HUES48 (cell line): ENCODE data around the gene LMO4.
A peak's percentile ranks its signal among the peaks of the same experiment; 100 is the strongest.

Source experiments
- H3K27ac ChIP-seq: one replicate; pipeline ENCODE4 v1.7.0; 2013; ENCODE audit warnings: low read depth, low read length, inconsistent platforms
- H3K27me3 ChIP-seq: 2 replicates; pipeline ENCODE4 v1.6.1; 2013; ENCODE audit warnings: mild to moderate bottlenecking, low read length; ENCODE audit not compliant: control insufficient read depth, insufficient read depth
- H3K36me3 ChIP-seq: 2 replicates; pipeline ENCODE4 v1.6.1; 2013; ENCODE audit warnings: low read length; ENCODE audit not compliant: control insufficient read depth, insufficient read depth
- H3K4me1 ChIP-seq: 2 replicates; pipeline ENCODE4 v1.6.1; 2013; ENCODE audit warnings: mild to moderate bottlenecking, low read length; ENCODE audit not compliant: control insufficient read depth, insufficient read depth
- H3K4me3 ChIP-seq: 2 replicates; pipeline ENCODE4 v1.5.1; 2013; ENCODE audit warnings: mild to moderate bottlenecking, low read depth, low read length
- H3K9ac ChIP-seq: 2 replicates; pipeline ENCODE4 v1.6.1; 2013; ENCODE audit warnings: mild to moderate bottlenecking, low read depth, low read length, moderate library complexity
- H3K9me3 ChIP-seq: 2 replicates; pipeline ENCODE4 v1.6.1; 2013; ENCODE audit warnings: low read length; ENCODE audit not compliant: control insufficient read depth, insufficient read depth

LMO4 gene

DNA sequence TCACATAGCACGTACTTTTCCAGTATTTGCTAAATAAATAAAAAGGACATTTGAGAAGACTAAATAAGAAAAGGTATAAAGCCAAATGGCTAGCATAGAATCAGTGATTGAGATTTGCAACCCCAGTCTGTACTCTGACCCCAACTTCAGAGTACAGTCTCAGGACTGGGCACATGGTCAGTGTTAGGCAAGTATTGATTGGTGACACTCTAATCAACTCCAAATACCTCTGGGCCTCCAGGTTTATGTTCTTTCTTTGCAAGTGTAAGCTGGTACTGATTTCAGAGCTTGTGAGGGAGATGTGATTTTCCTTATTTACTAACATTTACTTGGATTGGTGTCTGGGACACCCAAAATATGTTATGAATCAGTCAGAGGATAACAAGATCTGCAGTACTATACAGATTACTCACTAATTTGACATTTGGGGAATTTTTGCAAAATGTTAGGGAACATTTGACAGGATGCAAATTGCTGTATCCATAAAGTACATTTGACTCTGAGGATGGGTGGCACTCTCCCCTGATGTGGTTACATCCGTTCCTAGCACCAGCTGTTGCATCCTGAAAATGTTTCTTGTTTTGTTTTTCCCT, 34.2 kb downstream of the LMO4 start:
- no peaks in the 10 kb centered on the region for H3K27me3 ChIP-seq
- H3K27ac ChIP-seq, result no peak overlapping the region
- no peaks in the 10 kb centered on the region for H3K36me3 ChIP-seq
- H3K9ac ChIP-seq, result no peak overlapping the region
- H3K4me3 ChIP-seq, result no peak overlapping the region
- no peaks in the 10 kb centered on the region for H3K9me3 ChIP-seq
- H3K4me1 ChIP-seq, result no peaks in the 10 kb centered on the region

DNA sequence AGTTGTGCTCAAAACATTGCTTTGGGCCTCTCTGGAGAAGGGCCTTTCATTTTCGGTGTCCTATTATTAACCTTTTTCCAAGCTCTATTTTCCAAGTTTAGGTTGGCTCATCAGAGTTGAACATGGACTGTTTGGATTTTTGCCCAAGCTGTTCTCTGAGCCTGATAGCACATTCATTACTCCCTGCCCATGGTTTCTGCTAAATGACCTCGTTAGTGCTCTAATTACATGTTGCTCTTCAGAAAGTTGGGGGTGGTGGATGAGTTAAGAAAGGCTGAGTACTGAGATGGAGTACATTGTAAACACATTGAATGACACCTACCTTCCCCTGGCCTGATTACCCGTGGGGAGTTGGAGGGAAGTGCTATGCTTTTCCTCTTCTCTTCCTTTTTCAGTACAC, 38.9 kb downstream of the LMO4 start:
- Histone ChIP-seq H3K9me3 (no peaks in the 10 kb centered on the region), H3K27me3 (no peaks in the 10 kb centered on the region), H3K27ac (no peak overlapping the region), H3K36me3 (no peaks in the 10 kb centered on the region), H3K4me1 (peaks cover 14% of the 10 kb centered on the region; the same call in 1 of the 2 replicates), H3K9ac (no peak overlapping the region), H3K4me3 (no peak overlapping the region)

DNA sequence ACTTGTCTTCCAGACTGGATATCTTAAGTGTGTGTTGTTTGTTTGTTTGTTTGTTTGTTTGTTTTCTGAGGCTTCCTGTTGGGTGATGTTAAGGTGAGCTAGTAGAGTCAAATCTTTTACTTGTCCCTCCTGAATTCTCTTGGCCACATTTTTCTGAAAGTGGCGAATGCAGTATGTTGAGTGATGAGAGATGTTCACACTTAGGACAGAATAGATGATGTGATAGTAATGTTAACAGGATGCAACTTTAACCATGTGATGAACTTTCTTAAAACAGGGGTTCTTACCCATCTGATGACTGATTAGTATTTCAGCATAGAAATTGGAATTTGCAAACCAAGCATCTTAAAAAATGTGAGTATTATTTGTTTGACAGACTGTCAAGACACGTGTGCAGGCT, 40.2 kb downstream of the LMO4 start:
- no peaks in the 10 kb centered on the region for H3K9me3 ChIP-seq
- H3K4me1 ChIP-seq, result peaks cover 14% of the 10 kb centered on the region; the same call in 1 of the 2 replicates
- no peaks in the 10 kb centered on the region for H3K27me3 ChIP-seq
- no peak overlapping the region for H3K27ac ChIP-seq
- H3K4me3 ChIP-seq, result no peak overlapping the region
- H3K36me3 ChIP-seq, result no peaks in the 10 kb centered on the region
- no peak overlapping the region for H3K9ac ChIP-seq

DNA sequence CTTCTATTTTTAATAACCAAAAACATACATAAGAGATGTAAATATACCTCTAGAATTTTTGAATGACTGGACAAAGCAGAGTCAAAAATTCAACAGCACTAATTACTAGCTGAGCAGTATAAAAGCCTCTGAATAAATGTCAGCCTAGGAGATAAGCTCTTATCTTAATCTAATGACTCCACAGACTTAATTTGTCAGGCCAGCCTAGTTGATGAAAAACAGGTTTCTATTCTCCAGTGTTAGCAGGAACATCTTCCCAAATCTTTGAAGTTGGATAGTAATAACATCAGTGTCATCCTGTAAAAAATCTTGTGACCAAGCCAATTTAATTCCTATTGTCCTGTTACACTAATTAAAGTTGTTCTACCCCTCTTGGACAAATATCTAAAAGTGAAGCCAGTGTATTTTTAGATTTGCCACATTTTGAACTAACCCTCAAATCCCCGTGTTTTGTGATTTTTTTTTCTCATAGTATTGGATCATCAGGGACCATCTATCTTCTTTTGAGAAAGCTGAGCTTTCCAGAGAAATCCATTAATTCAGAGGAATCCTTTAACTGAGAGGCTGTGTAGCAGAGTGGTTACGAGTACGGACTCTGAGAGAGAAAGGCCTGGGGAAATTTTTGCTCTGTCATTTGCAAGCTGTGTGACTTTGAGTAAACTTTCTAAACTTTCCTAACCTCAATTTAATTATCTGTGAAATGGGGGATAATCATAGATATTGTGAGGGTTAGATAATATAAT, 41.2 kb downstream of the LMO4 start:
- no peak overlapping the region for H3K9ac ChIP-seq
- H3K27me3 ChIP-seq, result no peaks in the 10 kb centered on the region
- H3K9me3 ChIP-seq, result no peaks in the 10 kb centered on the region
- peaks cover 14% of the 10 kb centered on the region; the same call in 1 of the 2 replicates for H3K4me1 ChIP-seq
- no peaks in the 10 kb centered on the region for H3K36me3 ChIP-seq
- no peak overlapping the region for H3K4me3 ChIP-seq
- H3K27ac ChIP-seq, result peak overlapping the region; percentile 5

DNA sequence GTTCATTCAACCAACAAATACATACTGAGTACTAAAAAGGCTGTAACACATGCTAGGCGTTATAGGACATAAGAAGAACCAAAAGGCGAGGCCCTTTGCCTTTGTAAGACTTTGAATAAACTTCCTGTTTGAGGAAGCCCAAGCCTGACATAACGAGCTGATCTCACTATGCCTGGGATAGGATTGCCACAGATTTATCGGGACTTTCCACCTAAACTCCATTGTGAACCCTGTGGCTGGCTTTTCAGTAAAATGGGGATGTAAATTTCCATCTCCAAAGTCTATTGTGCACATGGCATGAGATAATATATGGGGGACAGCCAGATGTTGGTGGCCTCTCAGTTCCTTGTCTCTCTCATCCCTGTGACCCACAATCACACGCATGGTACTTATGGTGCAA, 41.9 kb downstream of the LMO4 start:
- Histone ChIP-seq H3K4me1 (peaks cover 14% of the 10 kb centered on the region; the same call in 1 of the 2 replicates), H3K36me3 (no peaks in the 10 kb centered on the region), H3K9ac (no peak overlapping the region), H3K27ac (no peak overlapping the region), H3K27me3 (no peaks in the 10 kb centered on the region), H3K4me3 (no peak overlapping the region), H3K9me3 (no peaks in the 10 kb centered on the region)

DNA sequence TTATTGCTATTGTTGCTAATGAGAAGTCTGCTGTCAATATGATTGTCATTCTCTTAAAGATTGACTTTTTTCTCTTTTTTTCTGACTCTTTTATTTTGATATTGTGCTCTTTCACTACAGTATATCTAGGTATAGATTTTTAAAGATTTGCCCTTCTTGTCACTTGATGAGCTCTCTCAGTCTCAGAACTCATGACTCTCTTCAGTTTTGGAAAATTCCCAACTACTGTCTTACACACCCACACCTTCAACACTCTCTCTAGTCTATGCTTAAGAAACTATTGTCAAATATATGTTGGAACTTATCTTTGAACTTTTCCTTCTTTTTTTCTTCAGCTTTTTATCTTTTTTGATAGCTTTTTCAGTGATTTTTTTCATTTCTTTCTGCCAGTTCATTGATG, 50.6 kb downstream of the LMO4 start:
- no peak overlapping the region for H3K27ac ChIP-seq
- H3K9ac ChIP-seq, result no peak overlapping the region
- H3K4me3 ChIP-seq, result no peak overlapping the region
- H3K36me3 ChIP-seq, result no peaks in the 10 kb centered on the region
- H3K4me1 ChIP-seq, result no peaks in the 10 kb centered on the region
- no peaks in the 10 kb centered on the region for H3K27me3 ChIP-seq
- H3K9me3 ChIP-seq, result no peaks in the 10 kb centered on the region; the same call in 1 of the 2 replicates

DNA sequence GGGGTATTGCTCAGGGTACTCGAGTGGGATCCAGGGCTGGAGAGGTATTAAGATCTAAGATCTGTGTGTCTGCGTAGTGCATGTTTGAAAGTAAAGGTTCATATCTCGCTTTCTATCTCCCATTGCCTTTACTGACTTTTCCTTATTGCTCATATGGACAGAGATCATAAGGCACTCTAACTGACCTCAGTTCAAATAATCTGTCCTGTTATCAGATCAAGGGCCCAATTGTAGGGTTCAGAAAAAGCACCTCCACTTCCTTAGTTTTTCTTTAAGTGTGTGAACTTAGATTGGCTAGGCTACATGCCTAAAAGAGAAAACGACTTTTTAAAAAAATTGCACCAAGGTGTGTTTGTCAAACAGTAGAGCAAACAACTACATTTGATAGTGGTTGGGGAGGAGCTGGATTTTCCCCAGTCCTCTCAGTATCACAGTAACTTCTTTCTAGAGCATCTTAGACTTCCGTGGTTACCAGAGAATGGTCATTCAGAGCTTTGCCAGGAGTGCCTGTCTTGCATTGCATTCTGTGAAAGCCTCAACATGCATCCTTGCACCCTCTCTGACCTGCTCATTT, 57.6 kb downstream of the LMO4 start:
- Histone ChIP-seq H3K4me1 (no peaks in the 10 kb centered on the region), H3K27ac (no peak overlapping the region), H3K9me3 (no peaks in the 10 kb centered on the region), H3K27me3 (no peaks in the 10 kb centered on the region), H3K36me3 (no peaks in the 10 kb centered on the region), H3K9ac (no peak overlapping the region), H3K4me3 (no peak overlapping the region)

DNA sequence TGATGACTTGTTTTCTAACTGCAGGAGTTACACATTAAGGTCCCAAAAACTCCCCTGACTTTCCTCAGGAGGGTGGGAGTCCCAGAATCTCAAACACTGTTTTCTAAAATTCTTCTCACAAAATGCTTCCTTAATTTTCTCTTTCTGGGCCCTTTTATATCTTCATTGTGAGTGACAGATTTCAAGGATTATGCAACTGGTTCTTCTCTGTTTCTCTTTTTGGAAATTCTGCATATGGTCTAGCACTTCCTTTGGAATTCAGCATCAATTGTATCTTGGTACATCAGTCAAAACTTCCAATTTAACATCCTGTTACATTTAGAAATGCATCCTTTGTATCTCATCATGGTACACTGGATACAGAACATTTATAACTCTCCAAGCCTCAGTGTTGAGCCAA, 59.7 kb downstream of the LMO4 start:
- Histone ChIP-seq H3K4me1 (no peaks in the 10 kb centered on the region), H3K27me3 (no peaks in the 10 kb centered on the region), H3K9me3 (no peaks in the 10 kb centered on the region), H3K4me3 (no peak overlapping the region), H3K36me3 (no peaks in the 10 kb centered on the region), H3K9ac (no peak overlapping the region), H3K27ac (no peak overlapping the region)

DNA sequence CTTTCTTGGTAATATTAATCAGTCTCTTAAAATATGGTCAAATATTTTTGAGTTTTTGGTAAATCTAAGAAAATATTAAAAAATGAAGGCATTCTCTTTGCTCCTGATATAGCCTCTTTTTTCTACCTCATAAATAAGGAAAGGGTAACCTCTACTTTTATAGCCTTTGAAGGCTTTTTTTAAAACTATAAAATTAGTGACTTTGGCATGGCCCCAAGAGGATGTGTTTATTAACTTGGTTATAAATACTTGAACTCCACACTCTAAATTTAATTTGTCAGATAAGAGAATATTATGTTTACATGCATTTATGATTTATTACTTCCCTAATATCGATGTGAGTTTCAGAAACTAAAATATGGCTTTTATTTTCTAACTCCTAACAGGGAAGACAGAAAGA, 60.3 kb downstream of the LMO4 start:
- no peaks in the 10 kb centered on the region for H3K4me1 ChIP-seq
- H3K9ac ChIP-seq, result no peak overlapping the region
- no peaks in the 10 kb centered on the region for H3K9me3 ChIP-seq
- H3K27me3 ChIP-seq, result no peaks in the 10 kb centered on the region
- H3K4me3 ChIP-seq, result no peak overlapping the region
- H3K27ac ChIP-seq, result no peak overlapping the region
- H3K36me3 ChIP-seq, result no peaks in the 10 kb centered on the region

DNA sequence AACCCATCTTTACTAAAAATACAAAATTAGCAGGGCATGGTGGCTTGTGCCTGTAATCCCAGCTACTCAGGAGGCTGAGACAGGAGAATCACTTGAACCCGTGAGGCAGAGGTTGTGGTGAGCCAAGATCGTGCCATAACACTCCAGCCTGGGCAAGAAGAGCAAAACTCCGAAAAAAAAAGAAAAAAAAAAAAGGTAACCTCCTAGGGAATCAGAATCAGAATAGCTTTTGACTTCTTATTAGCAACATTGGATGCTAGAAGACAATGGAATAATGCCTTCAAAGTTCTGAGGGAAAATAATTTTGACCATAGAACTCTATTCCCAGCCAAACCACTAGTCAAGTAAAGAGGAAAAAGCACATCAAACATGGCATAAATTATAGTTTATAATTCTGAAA, 60.9 kb downstream of the LMO4 start:
- no peak overlapping the region for H3K27ac ChIP-seq
- no peaks in the 10 kb centered on the region for H3K36me3 ChIP-seq

More for the DNA sequence above, 60.9 kb downstream of the LMO4 start:
- Histone ChIP-seq H3K4me1 (no peaks in the 10 kb centered on the region), H3K27me3 (no peaks in the 10 kb centered on the region), H3K9me3 (no peaks in the 10 kb centered on the region), H3K4me3 (no peak overlapping the region), H3K9ac (no peak overlapping the region)
